ENCODE data around the gene PBXIP1. TPM values are rescaled to one million over a fixed set of nuclear protein-coding genes. Genes with fewer than 3 reads are reported as not detected.

The PBXIP1 gene
- total and polyA plus RNA-seq, 4 donors, result 95.3 to 169 (median 112) TPM

DNA sequence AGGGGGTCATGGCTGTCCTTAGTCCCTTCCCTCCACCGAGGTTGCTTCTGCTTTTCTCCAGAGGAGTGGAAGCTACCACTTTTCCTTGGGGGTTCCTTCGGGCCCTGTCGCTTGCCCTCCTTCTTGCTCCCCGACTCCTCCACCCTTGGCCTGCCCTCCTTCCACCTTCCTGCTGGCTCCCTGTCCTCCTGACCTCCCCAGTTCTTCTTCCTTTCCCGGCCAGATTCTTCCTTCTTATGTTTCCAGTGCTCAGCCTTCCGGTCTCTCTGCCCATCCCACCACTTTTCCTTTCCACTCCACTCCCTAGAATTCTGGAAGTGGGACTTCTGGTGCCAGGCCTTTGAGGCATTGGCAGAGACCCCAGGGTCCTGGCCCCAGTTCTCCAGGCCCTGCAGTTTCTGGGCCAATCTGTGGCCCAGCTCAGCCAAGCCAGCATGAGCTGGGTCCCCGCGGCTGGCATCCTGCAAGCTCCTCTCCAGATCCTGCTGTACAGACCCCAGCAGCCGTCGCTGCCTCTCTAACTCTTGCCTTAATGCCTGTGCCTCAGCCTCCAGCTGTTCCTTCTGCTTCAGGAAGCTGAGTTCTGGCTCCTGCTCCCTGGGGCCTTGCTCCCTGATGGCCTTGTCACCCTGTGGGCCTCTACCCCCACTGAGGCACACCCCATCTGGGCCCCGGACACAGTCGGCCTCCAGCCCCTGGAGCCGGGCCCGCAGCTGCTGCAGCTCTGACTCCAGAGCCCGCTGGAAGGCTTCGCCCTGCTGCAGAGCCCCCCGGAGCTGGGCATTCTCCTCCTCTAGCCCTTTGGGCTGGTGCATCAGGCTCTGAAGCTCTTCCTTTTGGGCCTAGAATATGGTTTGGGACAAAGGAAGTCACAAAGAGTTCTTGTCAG lies 9.7 kb downstream of the PBXIP1 start:
- Histone ChIP-seq H3K27ac (ENCODE audit: low read depth in 1 of 2, low read length in 2 of 2) (no peak overlapping the region), H3K36me3 (ENCODE audit: control insufficient read depth in 1 of 2, insufficient read depth in 2 of 2, low read length in 1 of 2) (no peaks in the 10 kb centered on the region), H3K4me3 (ENCODE audit: low read length in 2 of 2) (no peak overlapping the region), H3K27me3 (ENCODE audit: control insufficient read depth in 1 of 2, insufficient read depth in 2 of 2, low read length in 1 of 2) (no peaks in the 10 kb centered on the region), H3K9me3 (ENCODE audit: control insufficient read depth, low read length) (no peaks in the 10 kb centered on the region), H3K4me1 (ENCODE audit: control insufficient read depth in 1 of 2, insufficient read depth in 2 of 2, low read length in 2 of 2) (no peaks in the 10 kb centered on the region)
- intact Hi-C loops (cut with DNase I), result no loop called here
- ATAC-seq (ENCODE audit: low FRiP score) (no peak), DNase-seq (no peak)
- 39 to 65% methylated on average over 17 of the region's 17 CpGs for WGBS, 2 donors

DNA sequence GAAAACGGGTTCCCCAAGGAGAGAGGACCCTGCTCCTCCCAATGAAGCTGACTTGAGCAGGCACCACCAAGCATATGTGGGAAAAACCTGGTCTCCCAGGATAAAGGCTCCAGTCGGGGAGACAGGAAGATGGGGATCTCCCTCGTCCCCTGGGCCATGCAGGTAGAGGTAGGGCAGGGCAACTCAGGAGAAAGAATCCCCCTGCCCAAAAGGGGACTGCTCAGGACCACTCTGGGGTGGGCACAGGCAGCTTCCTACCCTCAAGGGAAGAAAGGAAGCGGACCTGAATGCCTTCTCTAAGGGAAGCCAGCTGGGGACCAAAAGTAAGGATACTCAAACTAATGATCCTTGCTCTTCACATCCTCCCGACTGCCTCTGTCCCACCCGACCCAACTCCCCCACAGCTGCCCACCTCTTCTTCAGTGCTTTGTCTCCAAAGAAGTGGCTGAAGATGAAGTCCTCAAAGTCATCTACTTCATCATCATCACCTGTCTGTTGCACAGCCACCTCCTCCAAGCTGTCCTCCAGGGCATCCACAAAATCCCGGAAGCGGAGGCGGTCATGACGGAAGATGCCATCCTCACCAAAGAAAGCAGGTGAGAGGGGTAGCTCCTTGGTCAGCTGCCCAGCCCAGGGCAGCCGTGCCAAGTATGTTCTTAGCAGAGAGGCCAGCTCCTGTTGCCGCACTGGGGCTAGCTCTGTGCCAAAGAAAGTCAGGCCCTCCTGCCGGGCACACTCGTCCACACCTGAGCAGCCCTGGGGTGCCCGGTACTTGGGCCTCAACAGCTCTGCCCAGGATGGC lies 10.5 kb downstream of the PBXIP1 start:
- Histone ChIP-seq H3K27me3 (ENCODE audit: control insufficient read depth in 1 of 2, insufficient read depth in 2 of 2, low read length in 1 of 2) (no peaks in the 10 kb centered on the region), H3K9me3 (ENCODE audit: control insufficient read depth, low read length) (no peaks in the 10 kb centered on the region), H3K27ac (ENCODE audit: low read depth in 1 of 2, low read length in 2 of 2) (no peak overlapping the region), H3K4me1 (ENCODE audit: control insufficient read depth in 1 of 2, insufficient read depth in 2 of 2, low read length in 2 of 2) (no peaks in the 10 kb centered on the region), H3K4me3 (ENCODE audit: low read length in 2 of 2) (no peak overlapping the region), H3K36me3 (ENCODE audit: control insufficient read depth in 1 of 2, insufficient read depth in 2 of 2, low read length in 1 of 2) (no peaks in the 10 kb centered on the region)
- intact Hi-C loops (cut with DNase I), result no loop called here
- 71 to 73% methylated on average over 15 of the region's 15 CpGs for WGBS, 2 donors
- DNase-seq, result no peak
- no peak for ATAC-seq (ENCODE audit: low FRiP score)

DNA sequence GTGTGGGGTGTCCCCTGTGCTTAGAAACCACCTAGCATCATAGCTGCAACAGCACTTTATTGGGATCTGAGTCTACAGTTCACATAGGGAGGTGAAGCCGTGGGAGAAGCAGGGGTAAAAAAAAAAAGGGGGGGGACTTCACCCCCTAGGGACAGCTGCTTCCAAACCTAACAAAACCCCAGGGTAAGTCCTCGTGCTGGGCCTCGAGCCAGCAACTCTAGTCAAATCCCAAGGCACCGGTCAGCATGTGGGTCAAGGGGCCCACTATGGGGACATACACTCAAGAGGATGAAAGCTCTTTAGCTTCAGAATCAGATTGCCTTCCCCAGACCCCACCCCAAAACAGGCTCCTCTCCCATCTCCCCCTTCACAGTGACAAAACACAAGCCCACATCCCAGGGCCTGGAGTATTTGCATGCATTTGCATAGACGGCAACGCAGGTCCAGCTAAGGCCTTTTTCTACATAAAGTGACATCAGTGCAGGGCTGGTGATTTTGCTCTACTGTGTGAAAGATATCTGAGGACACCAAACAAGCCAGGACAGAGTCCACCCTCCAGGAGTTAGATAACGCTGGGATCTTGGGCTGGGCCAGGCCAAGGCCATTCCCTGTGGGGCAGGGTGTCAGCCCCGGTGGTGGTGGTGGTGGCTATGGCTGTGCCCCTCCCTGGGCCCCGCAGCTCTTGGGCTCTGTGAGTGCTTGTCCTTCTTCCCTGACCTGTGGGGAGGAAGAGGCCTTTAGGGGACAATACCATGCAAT lies 11.3 kb downstream of the PBXIP1 start:
- intact Hi-C loops (cut with DNase I), result no loop called here
- 18 to 27% methylated on average over 9 of the region's 9 CpGs for WGBS, 2 donors
- no peak for ATAC-seq (ENCODE audit: low FRiP score)

DNA sequence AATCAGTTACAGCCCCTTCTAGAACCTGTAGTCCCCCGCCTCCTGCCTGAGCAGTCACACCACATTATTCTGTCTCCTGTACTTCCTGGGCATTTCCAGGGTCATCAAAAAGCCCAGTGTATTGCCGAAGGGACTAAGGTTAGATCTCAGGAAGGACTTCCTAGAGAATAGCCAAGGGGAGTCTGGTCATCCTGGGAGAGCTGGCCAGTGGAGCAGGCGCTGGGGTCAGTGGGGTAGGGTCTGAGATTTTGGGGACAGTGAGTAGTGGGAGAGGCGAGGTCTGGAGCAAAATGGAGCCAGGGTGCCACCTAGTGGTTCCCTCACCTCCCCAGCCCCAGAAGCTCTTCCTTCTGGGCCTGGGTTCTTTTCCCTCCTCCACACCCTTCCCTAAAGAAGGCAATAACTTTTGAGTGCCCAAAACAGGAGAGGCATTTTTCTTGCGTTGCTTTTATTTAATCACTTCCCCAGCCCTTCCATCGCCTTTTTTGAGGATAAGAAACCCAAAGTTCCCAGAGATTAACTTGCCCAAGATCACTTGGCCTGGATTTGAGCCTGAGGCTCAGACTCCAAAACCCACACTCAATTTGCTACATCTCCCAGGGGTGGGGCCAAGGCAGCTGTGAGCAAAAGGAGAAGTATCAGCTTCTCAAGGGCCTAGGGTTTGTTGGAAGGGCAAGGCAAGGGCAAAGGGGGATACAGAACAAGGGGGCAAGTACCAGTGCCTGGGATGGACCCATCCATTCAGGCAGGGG lies 12.1 kb downstream of the PBXIP1 start:
- Histone ChIP-seq H3K27me3 (ENCODE audit: control insufficient read depth in 1 of 2, insufficient read depth in 2 of 2, low read length in 1 of 2) (no peaks in the 10 kb centered on the region), H3K4me3 (ENCODE audit: low read length in 2 of 2) (no peak overlapping the region), H3K27ac (ENCODE audit: low read depth in 1 of 2, low read length in 2 of 2) (no peak overlapping the region), H3K9me3 (ENCODE audit: control insufficient read depth, low read length) (no peaks in the 10 kb centered on the region), H3K36me3 (ENCODE audit: control insufficient read depth in 1 of 2, insufficient read depth in 2 of 2, low read length in 1 of 2) (no peaks in the 10 kb centered on the region), H3K4me1 (ENCODE audit: control insufficient read depth in 1 of 2, insufficient read depth in 2 of 2, low read length in 2 of 2) (no peaks in the 10 kb centered on the region)
- no peak for DNase-seq
- WGBS, 2 donors, result 53 to 55% methylated on average over 6 of the region's 6 CpGs
- ATAC-seq (ENCODE audit: low FRiP score), result no peak
- intact Hi-C loops (cut with DNase I), result no loop called here

More for the DNA sequence above, 11.3 kb downstream of the PBXIP1 start:
- no peaks in the 10 kb centered on the region for H3K4me1 ChIP-seq (ENCODE audit: control insufficient read depth in 1 of 2, insufficient read depth in 2 of 2, low read length in 2 of 2)
- H3K36me3 ChIP-seq (ENCODE audit: control insufficient read depth in 1 of 2, insufficient read depth in 2 of 2, low read length in 1 of 2), result no peaks in the 10 kb centered on the region
- DNase-seq, result no peak
- H3K4me3 ChIP-seq (ENCODE audit: low read length in 2 of 2), result no peak overlapping the region
- no peaks in the 10 kb centered on the region for H3K27me3 ChIP-seq (ENCODE audit: control insufficient read depth in 1 of 2, insufficient read depth in 2 of 2, low read length in 1 of 2)
- H3K27ac ChIP-seq (ENCODE audit: low read depth in 1 of 2, low read length in 2 of 2), result no peak overlapping the region
- no peaks in the 10 kb centered on the region for H3K9me3 ChIP-seq (ENCODE audit: control insufficient read depth, low read length)

DNA sequence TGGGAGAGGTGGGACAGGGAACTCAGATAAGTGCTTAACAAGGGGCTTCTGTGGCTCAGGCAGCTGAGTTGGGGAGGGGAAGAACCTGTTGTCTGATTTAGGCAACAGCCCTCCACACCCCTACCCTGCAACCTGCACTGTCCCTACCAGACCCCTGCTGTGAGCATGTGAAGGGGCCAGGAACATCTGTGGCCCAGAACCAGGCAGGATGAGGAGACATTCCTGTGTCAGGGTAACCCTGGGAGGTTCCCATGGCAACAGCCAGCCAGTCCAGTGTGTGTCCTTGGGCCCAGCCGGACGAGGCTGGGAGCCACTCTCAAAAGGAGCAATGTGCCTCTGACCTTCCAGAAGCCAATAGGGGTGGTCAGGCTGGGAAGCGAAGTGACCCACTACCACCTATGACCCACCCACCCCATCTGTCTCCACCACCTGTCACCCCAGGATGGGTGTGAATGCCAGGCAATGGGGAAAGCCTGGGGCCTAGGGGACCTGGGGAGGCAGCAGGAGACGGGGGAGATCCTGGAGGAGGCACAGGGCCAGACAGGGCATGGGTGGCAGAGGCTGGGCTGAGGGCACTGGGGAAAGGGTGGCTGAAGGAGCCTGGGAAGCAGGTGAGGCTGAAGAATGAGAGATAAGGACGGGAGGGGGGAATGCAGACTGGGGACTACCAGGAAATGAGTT lies 14.4 kb downstream of the PBXIP1 start:
- Histone ChIP-seq H3K36me3 (ENCODE audit: control insufficient read depth in 1 of 2, insufficient read depth in 2 of 2, low read length in 1 of 2) (no peaks in the 10 kb centered on the region), H3K27me3 (ENCODE audit: control insufficient read depth in 1 of 2, insufficient read depth in 2 of 2, low read length in 1 of 2) (no peaks in the 10 kb centered on the region), H3K9me3 (ENCODE audit: control insufficient read depth, low read length) (no peaks in the 10 kb centered on the region), H3K4me3 (ENCODE audit: low read length in 2 of 2) (no peak overlapping the region), H3K27ac (ENCODE audit: low read depth in 1 of 2, low read length in 2 of 2) (no peak overlapping the region), H3K4me1 (ENCODE audit: control insufficient read depth in 1 of 2, insufficient read depth in 2 of 2, low read length in 2 of 2) (no peaks in the 10 kb centered on the region)
- intact Hi-C loops (cut with DNase I), result no loop called here
- DNase-seq, result no peak
- 58 to 59% methylated on average over 5 of the region's 5 CpGs for WGBS, 2 donors
- ATAC-seq (ENCODE audit: low FRiP score), result no peak

DNA sequence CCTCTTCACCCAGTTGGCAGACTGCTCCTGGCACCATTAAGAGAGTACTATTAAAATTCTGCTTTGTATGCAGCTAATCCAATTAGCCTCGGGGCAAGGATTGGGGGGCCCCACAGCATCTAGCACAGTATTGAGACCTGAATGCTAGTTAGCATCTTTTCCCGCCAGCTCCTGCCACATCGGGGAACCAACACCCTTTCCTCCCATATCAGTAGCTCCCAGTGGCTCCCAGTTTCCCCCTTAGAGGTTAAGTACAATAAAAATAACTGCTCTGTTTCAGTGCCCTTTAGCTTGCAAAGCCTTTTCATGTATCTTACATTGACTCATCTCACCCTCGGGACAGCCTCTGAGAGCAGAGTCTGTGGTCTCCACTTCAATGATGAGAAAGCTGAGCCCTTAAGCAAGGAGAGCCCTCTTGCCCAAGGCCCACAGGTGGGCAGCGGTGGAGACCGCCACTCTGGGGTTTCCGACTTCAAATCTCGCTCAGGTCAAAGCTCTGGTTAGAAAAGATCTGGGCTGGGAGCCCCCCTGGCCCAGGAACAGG lies 15.2 kb downstream of the PBXIP1 start:
- 84 to 87% methylated on average over 8 of the region's 8 CpGs for WGBS, 2 donors
- no peaks in the 10 kb centered on the region for H3K9me3 ChIP-seq (ENCODE audit: control insufficient read depth, low read length)
- no peak overlapping the region for H3K27ac ChIP-seq (ENCODE audit: low read depth in 1 of 2, low read length in 2 of 2)
- intact Hi-C loops (cut with DNase I), result no loop called here
- no peaks in the 10 kb centered on the region for H3K36me3 ChIP-seq (ENCODE audit: control insufficient read depth in 1 of 2, insufficient read depth in 2 of 2, low read length in 1 of 2)
- DNase-seq (no peak), ATAC-seq (ENCODE audit: low FRiP score) (no peak)
- H3K4me1 ChIP-seq (ENCODE audit: control insufficient read depth in 1 of 2, insufficient read depth in 2 of 2, low read length in 2 of 2), result no peaks in the 10 kb centered on the region
- H3K27me3 ChIP-seq (ENCODE audit: control insufficient read depth in 1 of 2, insufficient read depth in 2 of 2, low read length in 1 of 2), result no peaks in the 10 kb centered on the region
- H3K4me3 ChIP-seq (ENCODE audit: low read length in 2 of 2), result no peak overlapping the region

DNA sequence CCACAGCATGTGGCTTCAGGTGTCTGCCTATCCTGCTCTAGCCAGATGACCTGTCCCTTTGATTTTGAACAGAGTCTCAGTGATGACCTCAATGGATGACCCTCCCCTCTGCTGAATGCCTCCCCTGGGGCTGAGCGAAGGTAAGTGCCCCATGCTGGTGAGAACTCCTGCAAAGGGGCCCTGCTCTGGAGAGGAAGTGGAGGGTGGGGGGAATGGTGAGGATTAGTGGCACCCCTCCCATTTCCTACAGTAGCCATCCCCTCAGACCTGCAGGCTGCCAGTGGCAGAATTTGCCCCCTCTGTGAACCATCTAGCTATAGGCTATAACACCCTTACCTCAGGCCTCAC lies 15.7 kb downstream of the PBXIP1 start:
- DNase-seq, result no peak
- H3K4me1 ChIP-seq (ENCODE audit: control insufficient read depth in 1 of 2, insufficient read depth in 2 of 2, low read length in 2 of 2), result no peaks in the 10 kb centered on the region
- no peak for ATAC-seq (ENCODE audit: low FRiP score)
- H3K36me3 ChIP-seq (ENCODE audit: control insufficient read depth in 1 of 2, insufficient read depth in 2 of 2, low read length in 1 of 2), result no peaks in the 10 kb centered on the region
- no peak overlapping the region for H3K27ac ChIP-seq (ENCODE audit: low read depth in 1 of 2, low read length in 2 of 2)
- no peaks in the 10 kb centered on the region for H3K9me3 ChIP-seq (ENCODE audit: control insufficient read depth, low read length)
- H3K4me3 ChIP-seq (ENCODE audit: low read length in 2 of 2), result no peak overlapping the region
- intact Hi-C loops (cut with DNase I), result no loop called here
- no peaks in the 10 kb centered on the region for H3K27me3 ChIP-seq (ENCODE audit: control insufficient read depth in 1 of 2, insufficient read depth in 2 of 2, low read length in 1 of 2)
- WGBS, 2 donors, result 87 to 95% methylated on average over 1 of the region's 1 CpG

Measured in aorta (tissue), 5 donors.